HG02973 (cell line): Measurements from ENCODE around the gene TBKBP1.
"Not testable (repeated sequence)": the region's sequence is repeated elsewhere in the genome, so short reads cannot be mapped to it uniquely, and the experiment has no call there.

Source experiments
- ATAC-seq: cut with Tn5 transposase; IDR thresholded peaks from one replicate; pipeline ENCODE4 v1.9.1; 2021; ENCODE audit warnings: moderate library complexity; ENCODE audit not compliant: unreplicated experiment

TBKBP1 gene

GRCh38 chr17:47676510-47677165, 17.3 kb upstream of the TBKBP1 start:
- no peak for ATAC-seq

DNA sequence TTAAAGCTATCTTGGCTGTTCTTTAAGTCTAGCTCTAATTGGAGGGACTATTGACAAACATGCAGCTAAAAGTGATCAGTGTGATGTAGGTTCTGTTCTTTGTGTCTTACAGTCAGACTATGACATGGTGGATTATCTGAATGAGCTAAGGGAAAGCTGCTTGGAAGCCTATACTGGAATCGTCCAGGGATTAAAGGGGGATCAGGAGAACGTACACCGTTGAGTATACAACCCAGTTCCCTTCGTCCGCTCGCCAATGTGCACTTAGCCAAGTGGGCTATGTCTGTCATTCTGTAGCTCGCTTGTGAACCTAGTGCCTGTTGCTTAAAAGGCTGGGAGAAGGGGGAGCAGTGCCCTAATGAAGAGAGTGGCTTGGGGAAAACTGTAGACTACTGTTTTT, 15.8 kb upstream of the TBKBP1 start:
- no peak for ATAC-seq

DNA sequence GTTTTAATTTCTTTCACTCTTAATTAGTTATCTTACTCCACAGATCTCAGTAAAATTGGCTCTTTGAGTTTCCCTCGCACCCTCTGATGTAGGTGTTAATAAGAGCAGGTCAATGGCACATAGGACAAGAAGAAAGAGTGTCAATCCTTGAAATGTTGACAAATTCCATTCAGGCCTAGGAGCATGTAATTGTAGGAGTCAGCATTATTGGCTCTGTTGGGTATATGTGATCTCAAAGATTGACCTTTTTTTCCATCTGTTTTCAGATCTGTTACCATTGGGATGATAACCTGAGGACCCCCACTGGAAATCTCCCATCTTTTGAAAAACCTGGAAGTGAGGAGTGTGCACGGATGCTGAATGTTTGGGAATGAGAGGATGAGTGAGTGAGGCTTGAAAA, 11.8 kb upstream of the TBKBP1 start:
- no peak for ATAC-seq

- ATAC-seq = not testable (repeated sequence)
These were observed 11.2 kb upstream of the TBKBP1 start for GRCh38 chr17:47682727-47683126.

DNA sequence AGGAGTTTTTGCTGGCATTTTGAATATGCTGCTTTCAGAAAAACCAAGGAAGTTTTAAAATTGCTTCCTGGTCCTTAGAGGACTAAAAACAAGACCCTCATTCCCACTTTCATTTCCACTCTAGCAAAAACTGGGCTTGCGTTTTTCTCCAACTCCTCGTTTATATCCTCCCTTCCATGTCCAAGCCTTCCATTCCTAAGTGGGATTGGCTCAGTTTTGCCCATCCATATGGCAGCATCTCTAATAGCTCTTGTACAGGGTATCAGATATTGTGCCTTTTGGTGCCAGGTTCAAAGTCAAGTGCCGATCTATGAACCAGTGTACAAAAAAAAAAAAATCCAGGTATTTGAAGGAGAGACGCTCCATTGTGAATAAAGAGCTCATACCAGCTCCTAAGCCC, 9.9 kb upstream of the TBKBP1 start:
- ATAC-seq = no peak

DNA sequence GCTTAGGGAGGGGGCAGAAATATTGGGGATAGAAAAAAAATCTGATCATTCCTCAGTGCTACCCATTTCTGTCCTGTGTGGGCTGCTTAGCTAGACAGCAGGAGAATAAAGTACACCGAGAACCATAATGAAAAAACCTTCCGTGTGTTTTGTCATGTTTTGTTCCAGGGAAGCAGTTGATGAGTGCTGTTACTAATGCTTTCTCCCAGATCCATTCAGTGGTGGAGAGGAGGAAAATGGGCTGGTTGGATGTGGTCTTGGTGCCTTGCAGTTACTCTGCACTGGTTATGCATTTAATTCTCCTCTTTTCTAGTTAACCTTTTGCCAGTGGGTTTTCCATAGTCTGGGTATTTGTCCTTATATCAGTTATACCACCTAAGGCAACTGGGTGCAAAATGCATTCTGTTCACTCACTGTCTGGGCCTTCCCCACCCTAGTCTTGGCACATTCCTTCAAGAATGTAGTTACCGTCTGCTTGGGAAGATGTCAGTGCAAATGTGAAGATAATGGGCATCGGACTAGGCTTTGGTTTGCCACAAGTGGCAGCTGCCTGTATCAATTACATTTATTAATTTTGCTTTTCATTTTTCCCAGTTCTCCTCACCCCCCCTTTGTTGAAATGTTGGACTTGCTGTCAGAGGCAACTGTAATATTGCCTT, 9.3 kb upstream of the TBKBP1 start:
- ATAC-seq = no peak

GRCh38 chr17:47685556-47686275, 8.2 kb upstream of the TBKBP1 start:
- no peak for ATAC-seq

DNA sequence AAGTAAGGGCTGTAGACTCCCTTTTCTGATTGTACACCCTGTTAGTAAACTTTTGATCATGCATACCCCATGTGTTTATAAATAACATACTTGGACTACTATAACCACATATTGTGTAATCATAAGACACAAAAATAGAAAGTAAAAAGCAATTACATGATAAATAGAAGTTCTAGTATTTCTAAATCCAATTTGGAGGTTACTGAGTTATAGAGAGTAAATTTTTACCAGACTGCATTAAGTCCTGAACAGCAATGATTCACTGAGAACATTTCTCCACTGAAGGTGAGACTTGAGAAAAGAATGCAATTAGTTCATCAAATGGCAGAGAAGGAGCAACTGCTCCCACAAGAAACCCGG, 7.7 kb upstream of the TBKBP1 start:
- no peak for ATAC-seq

DNA sequence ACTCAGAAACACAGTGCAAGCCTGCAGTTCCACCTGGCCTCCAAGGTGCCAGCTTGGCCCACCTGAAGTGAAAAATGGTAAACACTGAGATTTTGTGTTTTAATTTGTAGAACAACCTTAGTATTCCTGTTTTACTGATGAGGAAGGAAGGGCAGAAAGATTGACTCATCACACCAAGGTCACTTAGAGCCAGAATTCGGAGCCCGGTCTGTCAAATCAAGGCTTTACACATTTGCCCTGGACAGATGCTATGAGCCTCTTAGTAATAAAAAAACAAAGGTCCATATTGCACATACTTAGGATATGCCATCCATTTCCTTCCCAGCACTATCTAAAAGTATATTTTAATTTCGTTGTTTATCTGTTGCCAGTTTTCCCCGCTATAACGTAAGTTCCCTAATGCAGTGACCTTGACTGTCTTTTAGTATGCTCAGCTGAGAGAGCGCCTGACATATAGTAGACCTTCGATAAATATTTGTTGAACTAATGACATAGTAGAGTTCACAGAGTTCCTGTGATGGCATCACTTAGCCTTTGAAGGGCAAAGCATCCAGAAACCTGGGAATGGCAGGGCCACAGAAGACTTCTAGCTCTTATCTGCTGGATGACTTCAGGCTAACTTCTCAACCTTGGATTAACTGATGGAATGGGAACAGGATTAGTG, 7.2 kb upstream of the TBKBP1 start:
- ATAC-seq = no peak

GRCh38 chr17:47687328-47687690, 6.7 kb upstream of the TBKBP1 start:
- ATAC-seq = no peak

GRCh38 chr17:47687748-47688147, 6.2 kb upstream of the TBKBP1 start:
- ATAC-seq = no peak

DNA sequence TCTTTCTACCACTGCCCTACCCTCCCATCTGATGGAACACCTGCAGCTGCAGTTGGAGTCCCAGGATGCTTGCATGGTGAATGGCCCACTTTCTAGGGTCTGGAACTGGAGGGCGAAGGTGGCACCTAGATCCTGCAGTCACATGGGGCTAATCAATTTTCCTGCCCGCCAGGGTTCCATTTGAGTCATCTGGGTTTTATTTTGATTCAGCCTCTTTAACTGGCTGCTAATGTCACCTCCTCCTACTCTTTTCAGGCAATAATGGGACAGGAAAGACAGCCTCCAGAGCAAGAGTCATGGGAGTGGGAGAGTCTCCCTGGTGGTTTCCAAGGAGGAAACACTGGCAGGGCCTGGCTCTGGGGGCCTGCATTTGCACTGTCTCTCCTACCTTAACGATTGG, 3.8 kb upstream of the TBKBP1 start:
- ATAC-seq = no peak

DNA sequence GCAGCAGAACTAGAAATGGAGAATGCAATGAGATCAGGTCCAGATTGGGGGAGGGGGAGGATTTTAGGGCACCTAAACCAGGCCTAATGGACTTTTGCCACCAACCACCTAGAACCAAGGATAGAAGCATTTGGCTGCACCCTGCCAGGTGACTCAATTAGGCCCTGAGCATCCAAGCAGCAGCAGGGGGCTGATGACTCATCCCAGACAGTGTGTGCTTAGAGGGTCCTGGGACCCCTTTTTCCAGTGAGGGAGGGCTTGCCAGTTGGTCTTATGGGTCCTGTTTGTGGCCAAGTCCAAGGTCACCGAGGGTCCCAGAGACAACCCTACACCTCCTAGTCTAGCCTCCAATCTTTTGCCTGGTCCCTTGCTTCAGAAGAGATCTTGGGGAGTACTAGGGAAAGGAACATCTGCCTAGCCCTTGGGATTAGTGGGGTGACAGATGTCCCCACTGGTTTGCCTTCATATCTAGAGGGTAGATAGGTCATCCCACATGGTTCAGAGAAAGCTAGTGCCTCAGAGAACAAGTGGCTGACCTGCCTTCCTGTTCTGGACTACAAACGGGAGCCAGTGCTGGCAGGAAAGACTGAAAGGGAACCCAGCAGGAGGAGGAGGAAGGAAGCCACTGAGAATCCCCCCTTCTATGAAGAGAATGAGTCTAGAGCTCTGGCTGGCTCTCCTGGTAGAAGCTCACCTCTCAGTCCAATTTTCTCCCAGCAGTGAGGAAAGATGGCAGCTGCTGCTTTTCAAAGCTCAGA, 1.6 kb upstream of the TBKBP1 start:
- no peak for ATAC-seq

DNA sequence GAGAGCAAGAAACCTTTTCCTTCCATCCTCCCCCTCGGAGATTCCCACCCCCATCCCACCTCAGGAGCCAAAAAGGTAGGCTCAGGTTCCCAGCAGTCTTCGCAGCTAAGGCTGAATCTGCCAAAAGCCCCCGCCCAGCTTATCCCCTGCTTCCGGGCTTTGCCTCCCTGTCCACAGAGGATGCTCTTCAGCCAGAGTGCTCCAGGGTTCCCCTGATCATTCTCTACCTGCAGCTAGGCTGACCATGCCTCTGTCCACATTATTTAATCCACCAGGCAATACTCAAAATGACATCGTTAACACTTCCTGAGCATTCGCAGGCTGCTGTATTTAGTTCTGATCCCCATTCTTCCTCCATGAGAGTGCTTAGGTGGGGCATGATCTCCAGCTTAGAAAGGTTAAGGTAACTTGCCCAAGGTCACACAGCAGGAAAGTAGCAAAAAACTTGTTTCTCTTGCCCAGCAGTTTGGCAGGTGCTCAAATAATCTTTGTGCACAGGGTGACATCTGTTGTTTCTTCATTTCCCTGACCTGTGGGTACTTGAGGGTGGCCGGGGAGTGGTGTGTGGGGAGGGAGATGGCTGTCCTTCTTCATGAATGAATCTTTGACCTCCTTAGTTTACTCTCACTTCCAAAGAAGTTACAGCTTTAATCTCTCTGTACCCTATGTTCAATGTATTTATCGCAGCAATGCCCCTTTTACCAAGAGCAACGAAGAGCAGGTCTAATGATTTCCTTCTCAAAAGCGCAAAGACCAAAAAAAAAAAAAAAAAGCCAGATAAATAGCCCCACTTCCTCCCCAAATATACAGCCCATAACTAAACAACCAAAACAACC, 848 bp upstream of the TBKBP1 start:
- no peak for ATAC-seq

DNA sequence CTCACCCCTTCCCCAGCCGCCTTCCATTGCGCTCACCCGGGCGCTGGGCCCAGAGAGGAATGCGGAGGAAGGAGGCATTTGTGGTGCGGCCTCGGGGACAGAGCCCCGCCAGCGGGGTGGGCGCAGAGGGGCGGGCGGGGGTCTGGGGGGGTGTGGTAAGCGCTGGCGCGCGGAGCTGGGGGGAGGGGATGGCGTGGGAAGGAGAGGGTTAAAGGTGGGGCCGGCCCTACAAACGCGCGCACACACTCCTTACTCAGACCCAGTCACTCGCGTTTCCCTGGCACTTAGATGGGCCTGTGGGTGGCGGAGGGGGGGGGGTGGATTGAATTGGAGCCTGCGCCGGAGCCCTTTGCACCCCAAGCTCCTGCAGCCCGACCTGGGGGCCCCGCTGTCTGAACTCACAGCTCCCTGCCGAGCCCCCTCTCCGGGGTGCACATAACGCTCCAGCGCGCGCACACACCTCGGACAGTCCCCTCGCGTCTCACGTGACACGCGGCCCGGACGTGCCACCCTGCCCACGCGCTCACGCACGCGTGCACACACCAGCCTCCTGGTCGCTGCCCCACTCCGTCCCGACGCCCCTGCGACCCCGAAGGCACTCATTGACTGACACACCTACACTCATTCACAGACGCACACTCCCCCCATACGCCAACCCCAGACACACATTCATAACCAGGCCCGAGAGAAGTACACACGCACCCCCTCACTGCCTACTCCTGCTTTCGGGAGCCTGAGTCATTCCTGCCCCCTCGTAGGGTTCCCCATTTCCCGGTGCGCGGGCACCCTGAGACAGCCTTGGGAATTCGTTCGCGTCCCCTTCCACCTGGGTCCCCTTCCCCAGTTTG, 844 bp downstream of the TBKBP1 start:
- ATAC-seq = no peak

- no peak for ATAC-seq
These were observed 1.7 kb downstream of the TBKBP1 start for GRCh38 chr17:47695429-47696376.

DNA sequence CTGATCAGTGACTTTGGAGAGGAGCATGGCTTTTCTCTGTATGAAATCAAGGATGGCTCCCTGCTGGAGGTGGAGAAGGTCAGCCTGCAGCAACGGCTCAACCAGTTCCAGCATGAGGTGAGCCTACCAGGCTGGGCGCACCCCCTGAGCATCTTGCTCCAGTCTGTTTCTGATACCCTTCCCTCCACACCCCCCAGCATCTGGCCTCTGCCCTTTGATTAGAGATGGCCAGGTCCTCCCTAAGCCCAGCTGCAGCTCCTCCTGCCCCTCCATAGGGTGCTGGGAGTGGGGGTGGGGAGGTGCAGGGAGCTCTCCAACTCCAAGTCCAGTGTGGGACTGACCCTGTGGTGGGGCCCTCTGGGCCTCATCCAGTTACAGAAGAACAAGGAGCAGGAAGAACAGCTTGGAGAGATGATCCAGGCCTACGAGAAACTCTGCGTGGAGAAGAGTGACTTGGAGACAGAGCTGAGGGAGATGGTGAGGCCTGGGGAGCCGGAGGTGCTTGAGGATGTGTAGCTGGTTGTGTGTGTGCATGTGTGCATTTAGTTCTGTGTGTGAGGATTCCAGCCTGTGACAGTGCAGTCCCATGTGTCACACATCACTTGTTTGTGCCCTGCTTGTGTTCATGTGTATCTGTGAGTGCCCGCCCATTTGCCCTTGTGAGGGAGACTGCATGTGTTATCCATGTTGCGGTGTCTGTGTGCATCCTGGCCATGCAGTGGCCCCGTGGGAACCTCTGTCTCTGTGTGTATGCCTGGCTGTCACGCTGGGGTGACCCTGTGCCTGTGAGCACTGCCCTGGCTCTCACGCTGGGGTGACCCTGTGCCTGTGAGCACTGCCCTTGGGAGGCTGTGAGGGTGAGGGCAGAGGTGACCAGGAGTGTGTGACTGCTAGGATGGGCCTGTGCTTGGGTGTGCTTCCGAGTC, 3.0 kb downstream of the TBKBP1 start:
- no peak for ATAC-seq
